GM23338 (cell line): ENCODE data around the gene DAND5. TPM values are rescaled to one million over a fixed set of nuclear protein-coding genes. Genes with fewer than 3 reads are reported as not detected.

ENCODE experiments used
- ATAC-seq: fragments of 200-7000 bp; cut with Tn5 transposase; 3 replicates; pipeline ENCODE4 v1.9.1; 2020
- DNase-seq: peaks from one replicate; pipeline ENCODE4 v3.0.0-alpha.2; 2015; ENCODE audit warnings: low spot score
- H2AFZ ChIP-seq: fragments of 200-600 bp; sonication (generic); 2 replicates; pipeline ENCODE4 v1.8.0; 2016; ENCODE audit warnings: antibody characterized with exemption, mild to moderate bottlenecking, moderate library complexity
- H3F3A ChIP-seq: fragments of 200-600 bp; sonication (generic); replicated peaks from 2 replicates; pipeline ENCODE4 v1.8.0; 2017; ENCODE audit warnings: antibody characterized with exemption, mixed run types, low read depth
- H3K27ac ChIP-seq: fragments of 200-600 bp; sonication (generic); 2 replicates; pipeline ENCODE4 v1.6.1; 2016; ENCODE audit warnings: low read depth
- H3K27me3 ChIP-seq: fragments of 200-600 bp; sonication (generic); 2 replicates; pipeline ENCODE4 v1.8.0; 2016; ENCODE audit warnings: mild to moderate bottlenecking, mixed run types, moderate library complexity; ENCODE audit not compliant: insufficient read depth
- H3K36me3 ChIP-seq: fragments of 200-600 bp; sonication (generic); 2 replicates; pipeline ENCODE4 v1.8.0; 2016; ENCODE audit warnings: mild to moderate bottlenecking; ENCODE audit not compliant: insufficient read depth
- H3K4me1 ChIP-seq: fragments of 200-600 bp; sonication (generic); 2 replicates; pipeline ENCODE4 v1.8.0; 2016; ENCODE audit warnings: mild to moderate bottlenecking, moderate library complexity; ENCODE audit not compliant: insufficient read depth
- H3K4me2 ChIP-seq: fragments of 200-600 bp; sonication (generic); 2 replicates; pipeline ENCODE4 v1.7.1; 2017; ENCODE audit warnings: mixed run types
- H3K4me3 ChIP-seq: fragments of 200-600 bp; sonication (generic); 2 replicates; pipeline ENCODE4 v1.6.1; 2016; ENCODE audit warnings: mixed run types
- H3K79me2 ChIP-seq: fragments of 200-600 bp; sonication (generic); replicated peaks from 2 replicates; pipeline ENCODE4 v1.8.0; 2017; ENCODE audit warnings: mild to moderate bottlenecking; ENCODE audit not compliant: insufficient read depth
- H3K9me2 ChIP-seq: fragments of 200-600 bp; sonication (generic); 2 replicates; pipeline ENCODE4 v1.8.0; 2017; ENCODE audit not compliant: insufficient read depth
- H4K20me1 ChIP-seq: fragments of 200-600 bp; sonication (generic); replicated peaks from 2 replicates; pipeline ENCODE4 v1.8.0; 2017; ENCODE audit warnings: mild to moderate bottlenecking; ENCODE audit not compliant: insufficient read depth
- H3K27ac Mint-ChIP-seq: 2 replicates; pipeline ENCODE4 v1.8.0; 2020; ENCODE audit warnings: inconsistent platforms, mild to moderate bottlenecking, moderate library complexity, mixed read lengths
- H3K27me3 Mint-ChIP-seq: 3 replicates; pipeline ENCODE4 v1.8.0; 2022; ENCODE audit warnings: low read depth, mild to moderate bottlenecking, moderate library complexity, mixed read lengths, inconsistent platforms; ENCODE audit not compliant: insufficient read depth, poor library complexity
- H3K36me3 Mint-ChIP-seq: 3 replicates; pipeline ENCODE4 v1.8.0; 2021; ENCODE audit warnings: low read depth, mild to moderate bottlenecking, inconsistent platforms, moderate library complexity, mixed read lengths
- H3K4me1 Mint-ChIP-seq: 3 replicates; pipeline ENCODE4 v1.8.0; 2020; ENCODE audit warnings: mild to moderate bottlenecking, inconsistent platforms, mixed read lengths
- H3K4me3 Mint-ChIP-seq: 3 replicates; pipeline ENCODE4 v1.8.0; 2021; ENCODE audit warnings: moderate library complexity, mild to moderate bottlenecking, inconsistent platforms, mixed read lengths
- H3K9me3 Mint-ChIP-seq: 3 replicates; pipeline ENCODE4 v1.8.0; 2020; ENCODE audit warnings: moderate library complexity, mild to moderate bottlenecking, inconsistent platforms, mixed read lengths
- CREB1 ChIP-seq: fragments of 250-450 bp; sonication (Bioruptor Pico); IDR thresholded peaks from 2 replicates; pipeline ENCODE4 v1.5.0; 2020; ENCODE audit warnings: low read depth, mild to moderate bottlenecking, moderate library complexity
- CTCF ChIP-seq, 2 experiments: fragments of 200-600 bp in 1 of 2; sonication (generic) in 1 of 2; conservative IDR thresholded peaks; 2 replicates each; pipeline versions ENCODE4 v1.5.1 to v1.6.1; 2016 to 2017; ENCODE audit warnings: antibody characterized with exemption in 2 of 2, low read depth in 2 of 2, mild to moderate bottlenecking in 2 of 2, moderate library complexity in 1 of 2
- EZH2 ChIP-seq: fragments of 200-600 bp; sonication (generic); IDR thresholded peaks from one replicate; pipeline ENCODE4 v1.8.0; 2017; ENCODE audit warnings: antibody characterized with exemption, mild to moderate bottlenecking, low read depth; ENCODE audit not compliant: unreplicated experiment
- EZH2phosphoT487 ChIP-seq: fragments of 200-600 bp; sonication (generic); IDR thresholded peaks from one replicate; pipeline ENCODE4 v1.8.1; 2018; ENCODE audit warnings: antibody characterized with exemption; ENCODE audit not compliant: unreplicated experiment
- JUNB ChIP-seq: IDR thresholded peaks from one replicate; pipeline ENCODE4 v1.6.1; 2016; ENCODE audit warnings: antibody characterized with exemption; ENCODE audit not compliant: unreplicated experiment
- NANOG ChIP-seq: IDR thresholded peaks from 2 replicates; pipeline ENCODE4 v1.6.1; 2016; ENCODE audit warnings: antibody characterized with exemption, borderline replicate concordance
- POLR2AphosphoS5 ChIP-seq: IDR thresholded peaks from 2 replicates; pipeline ENCODE4 v1.6.1; 2016; ENCODE audit warnings: antibody characterized with exemption, low read depth
- REST ChIP-seq: IDR thresholded peaks from one replicate; pipeline ENCODE4 v1.6.1; 2018; ENCODE audit warnings: antibody characterized with exemption; ENCODE audit not compliant: unreplicated experiment
- STAT1 ChIP-seq: IDR thresholded peaks from one replicate; pipeline ENCODE4 v1.6.1; 2016; ENCODE audit warnings: antibody characterized with exemption; ENCODE audit not compliant: unreplicated experiment
- ZNF114 ChIP-seq: fragments of 250-450 bp; sonication (Bioruptor Pico); IDR thresholded peaks from 2 replicates; pipeline ENCODE4 v1.5.0; 2020; ENCODE audit warnings: mild to moderate bottlenecking, moderate library complexity
- ZNF331 ChIP-seq: fragments of 250-450 bp; sonication (Bioruptor Pico); IDR thresholded peaks from 2 replicates; pipeline ENCODE4 v1.5.0; 2020; ENCODE audit warnings: low read depth, mild to moderate bottlenecking, moderate library complexity
- ZNF462 ChIP-seq: fragments of 250-450 bp; sonication (Bioruptor Pico); IDR thresholded peaks from 2 replicates; pipeline ENCODE4 v1.5.0; 2020; ENCODE audit warnings: mild to moderate bottlenecking, moderate library complexity
- polyA plus RNA-seq: library from polyadenylated mRNA; unstranded; fragments of >200 nt; fragmentation: Nextera tagmentation; extraction: Ambion mirVana; gene quantifications from 2 replicates; pipeline ENCODE4 v1.2.1, GENCODE V29; 2016
- total RNA-seq: library from RNA; depleted of rRNA; stranded (reverse); fragments of >200 nt; shearing (Covaris generic); gene quantifications from 2 replicates; pipeline ENCODE4 v1.2.3, GENCODE V29; 2014
- TF ChIP-seq, protein P1 (sequence below): IDR thresholded peaks from 2 replicates; pipeline ENCODE4 v1.6.1; 2016; ENCODE audit warnings: antibody characterized with exemption

DAND5 gene
- total and polyA plus RNA-seq, 2 experiments from 2014 or later, result 0.18 to 0.28 TPM

DNA sequence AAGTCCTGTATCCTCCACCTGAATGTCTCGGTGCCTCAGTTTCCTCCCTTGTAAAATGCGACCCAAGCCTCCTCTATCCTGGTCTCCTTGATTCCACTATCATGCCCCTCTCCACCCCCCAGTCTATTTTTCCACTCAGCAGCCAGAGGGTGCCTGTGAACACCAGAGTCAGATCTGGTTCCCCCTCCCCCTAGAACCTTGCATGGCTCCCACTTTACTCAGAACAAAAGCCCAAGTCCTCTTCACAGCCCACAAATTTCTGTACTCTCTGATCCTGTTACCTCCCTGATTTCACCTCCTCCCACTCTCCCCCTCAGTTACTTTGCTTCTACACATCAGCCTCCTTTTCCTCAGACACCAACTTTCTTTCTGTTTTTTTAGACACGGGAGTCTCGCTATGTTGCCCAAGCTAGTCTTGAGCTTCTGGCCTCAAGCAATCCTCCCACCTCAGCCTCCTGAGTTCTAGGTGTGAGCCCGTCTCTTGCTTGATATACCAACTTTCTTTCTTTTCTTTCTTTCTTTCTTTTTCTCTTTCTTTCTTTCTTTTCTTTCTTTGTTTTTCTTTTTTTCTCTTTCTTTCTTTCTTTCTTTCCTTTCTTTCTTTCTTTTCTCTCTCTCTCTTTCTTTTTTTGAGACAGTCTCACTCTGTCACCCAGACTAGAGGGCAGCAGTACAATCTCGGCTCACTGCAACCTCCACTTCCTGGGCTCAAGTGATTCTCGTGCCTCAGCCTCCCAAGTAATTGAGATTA is 869 bp downstream of the DAND5 start:
- no peak overlapping the region; the same call in 2 of the 3 replicates for H3K4me3 Mint-ChIP-seq
- TF ChIP-seq ZNF331 (no peak), JUNB (no peak), ZNF462 (CRISPR knock-in tag) (no peak), REST (no peak), CREB1 (CRISPR knock-in tag) (no peak), EZH2 (no peak), POLR2AphosphoS5 (no peak), STAT1 (no peak), EZH2phosphoT487 (no peak), CTCF (conservative IDR thresholded peaks at IDR 0.05; ENCODE audit: low read depth in 2 of 2) (no peak), NANOG (no peak), ZNF114 (CRISPR knock-in tag) (no peak)
- TF ChIP-seq, protein P1, sequence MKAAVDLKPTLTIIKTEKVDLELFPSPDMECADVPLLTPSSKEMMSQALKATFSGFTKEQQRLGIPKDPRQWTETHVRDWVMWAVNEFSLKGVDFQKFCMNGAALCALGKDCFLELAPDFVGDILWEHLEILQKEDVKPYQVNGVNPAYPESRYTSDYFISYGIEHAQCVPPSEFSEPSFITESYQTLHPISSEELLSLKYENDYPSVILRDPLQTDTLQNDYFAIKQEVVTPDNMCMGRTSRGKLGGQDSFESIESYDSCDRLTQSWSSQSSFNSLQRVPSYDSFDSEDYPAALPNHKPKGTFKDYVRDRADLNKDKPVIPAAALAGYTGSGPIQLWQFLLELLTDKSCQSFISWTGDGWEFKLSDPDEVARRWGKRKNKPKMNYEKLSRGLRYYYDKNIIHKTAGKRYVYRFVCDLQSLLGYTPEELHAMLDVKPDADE, result no peak
- no peaks in the 10 kb centered on the region for H3K36me3 Mint-ChIP-seq
- no peaks in the 10 kb centered on the region; the same call in 2 of the 3 replicates for H3K4me1 Mint-ChIP-seq
- H3K27ac ChIP-seq, result no peak overlapping the region
- no peaks in the 10 kb centered on the region for H3K27me3 ChIP-seq
- DNase-seq (no peak), ATAC-seq (no peak)
- H3K79me2 ChIP-seq, result no peaks in the 10 kb centered on the region
- H3K4me2 ChIP-seq, result no peak overlapping the region
- H3K9me3 Mint-ChIP-seq, result no peaks in the 10 kb centered on the region
- no peaks in the 10 kb centered on the region for H3F3A ChIP-seq
- no peaks in the 10 kb centered on the region for H3K36me3 ChIP-seq
- H3K4me3 ChIP-seq, result no peak overlapping the region
- H3K27me3 Mint-ChIP-seq, result peaks cover 4% of the 10 kb centered on the region
- no peak overlapping the region for H2AFZ ChIP-seq
- no peaks in the 10 kb centered on the region; the same call in 1 of the 2 replicates for H3K4me1 ChIP-seq
- no peak overlapping the region for H3K27ac Mint-ChIP-seq
- H3K9me2 ChIP-seq, result no peaks in the 10 kb centered on the region
- no peaks in the 10 kb centered on the region for H4K20me1 ChIP-seq
